Brain pericyte (primary cell): ENCODE results near the gene CZIB.

Experiments
- DNase-seq: peaks from one replicate; pipeline ENCODE4 v3.0.0-alpha.2; 2012; ENCODE audit warnings: low read depth, low spot score

The CZIB gene

DNA sequence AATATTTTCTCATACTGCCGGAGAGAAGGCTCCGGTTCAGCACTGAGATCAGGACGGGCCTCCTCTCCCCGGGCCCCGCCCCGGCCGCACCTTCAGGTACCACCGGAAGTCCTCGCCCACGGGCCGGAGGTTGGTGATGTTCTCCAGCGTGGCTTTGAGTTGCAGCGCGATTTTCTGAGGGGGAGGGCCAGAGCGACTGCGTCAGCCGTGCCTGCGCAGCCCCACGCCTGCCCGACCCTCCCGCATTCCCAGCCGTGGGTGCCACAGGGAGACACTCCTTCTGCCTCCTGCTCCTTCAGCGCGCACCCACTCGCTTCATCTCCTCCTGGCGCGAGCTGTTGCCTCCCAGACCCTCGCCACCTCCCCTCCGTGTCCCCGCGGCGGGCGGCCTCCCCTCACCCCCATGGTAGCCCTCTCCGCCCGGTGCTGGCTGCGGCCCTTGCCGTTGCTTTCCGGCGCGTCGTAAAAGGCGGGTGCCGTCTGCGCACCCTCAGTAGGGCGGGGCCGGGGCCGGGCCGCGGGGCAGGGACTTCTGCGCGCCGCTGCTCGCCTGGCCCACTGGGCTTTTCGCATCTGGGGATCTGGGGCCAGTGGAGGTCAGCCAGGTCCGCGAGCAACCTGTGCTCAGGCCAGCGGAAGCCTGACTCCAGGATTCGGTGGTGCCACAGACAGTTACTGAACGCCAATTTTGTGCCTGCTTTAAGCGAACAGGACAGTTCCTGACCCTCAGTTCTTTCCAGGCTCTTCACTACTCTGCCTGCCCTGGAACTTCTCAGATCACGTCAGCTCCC is at the start of gene CZIB:
Gene CZIB (minus strand): TSS at position 464 of the 791 bp plus-strand sequence. CDS start 59 bp downstream, at position 405.
- DNase-seq, result peak; percentile 50

DNA sequence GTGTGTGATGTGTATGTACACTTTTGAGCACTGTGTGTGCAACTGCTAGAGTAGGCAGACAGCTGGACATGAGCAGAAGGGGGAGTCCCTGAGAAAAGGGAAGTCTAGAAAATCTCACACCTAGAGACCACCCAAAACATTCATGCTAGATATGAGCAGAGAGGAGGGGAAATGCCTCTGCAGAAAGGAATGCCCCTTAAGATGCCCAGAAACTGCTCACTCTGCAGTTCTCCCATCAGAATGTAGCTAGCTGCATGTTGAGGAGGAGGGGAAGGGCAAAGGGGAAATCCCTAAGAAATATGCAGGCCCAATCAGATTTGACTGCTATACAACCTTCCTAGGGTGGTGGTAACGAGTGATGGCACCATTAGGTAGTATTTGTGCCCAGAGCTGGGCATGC is 49.7 kb upstream of the CZIB start:
- DNase-seq, result no peak

- no peak for DNase-seq
These were observed 47.3 kb upstream of the CZIB start for GRCh38 chr1:53267761-53268160.

GRCh38 chr1:53266038-53266437 is 45.6 kb upstream of the CZIB start:
- DNase-seq, result no peak

- no peak for DNase-seq
These were observed 45.1 kb upstream of the CZIB start for GRCh38 chr1:53265581-53265980.

- DNase-seq, result no peak
These were observed 43.6 kb upstream of the CZIB start for GRCh38 chr1:53264048-53264447.

- no peak for DNase-seq
These were observed 41.6 kb upstream of the CZIB start for GRCh38 chr1:53262000-53262399.

DNA sequence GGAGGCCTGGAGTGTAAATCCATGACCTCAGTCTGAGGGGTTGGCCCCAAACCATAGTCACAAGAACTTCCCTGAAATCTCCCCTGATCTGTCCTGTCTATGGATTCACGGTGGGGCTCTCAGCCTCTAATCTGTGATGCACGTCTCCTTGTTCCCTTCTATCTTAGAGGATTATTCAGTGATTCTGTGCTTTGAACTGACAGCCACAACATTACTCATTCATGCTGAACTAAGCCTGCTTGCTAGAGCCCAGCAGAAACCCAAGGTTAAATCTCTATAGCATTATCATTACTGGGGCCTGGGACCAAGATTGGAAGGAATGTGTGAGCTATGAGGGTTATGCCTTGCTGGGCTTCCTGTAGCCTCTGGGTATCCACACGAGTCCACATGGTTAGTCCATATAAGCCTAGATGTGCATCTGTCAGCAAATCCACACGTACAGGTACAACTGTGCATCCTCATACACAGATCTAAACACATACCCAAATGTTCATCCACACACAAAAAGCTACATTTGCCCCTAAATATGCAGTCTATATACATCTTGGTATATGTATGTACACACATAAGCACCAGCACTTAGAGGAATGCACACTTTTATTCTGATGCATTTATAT is 40.3 kb upstream of the CZIB start:
- DNase-seq, result no peak

DNA sequence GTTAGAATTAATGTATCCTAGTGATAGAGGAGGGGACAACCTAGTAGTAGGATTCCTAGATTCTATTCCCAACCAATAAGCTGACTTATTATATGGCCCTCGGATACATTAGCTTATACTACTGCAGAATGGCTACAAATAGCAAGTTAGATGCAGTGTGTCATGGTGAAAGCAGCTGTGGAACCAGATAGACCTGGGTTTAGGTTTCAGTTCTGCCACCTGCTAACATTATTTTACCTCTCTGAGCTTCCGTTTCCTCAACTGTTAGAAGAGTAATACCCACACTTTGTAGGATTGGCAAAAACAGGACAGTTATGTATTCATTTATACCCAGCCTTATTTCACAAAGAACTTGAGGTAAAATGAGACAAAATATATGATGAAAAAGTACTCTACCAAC is 39.5 kb upstream of the CZIB start:
- DNase-seq, result no peak

GRCh38 chr1:53258216-53258615 is 37.8 kb upstream of the CZIB start:
- DNase-seq, result no peak

DNA sequence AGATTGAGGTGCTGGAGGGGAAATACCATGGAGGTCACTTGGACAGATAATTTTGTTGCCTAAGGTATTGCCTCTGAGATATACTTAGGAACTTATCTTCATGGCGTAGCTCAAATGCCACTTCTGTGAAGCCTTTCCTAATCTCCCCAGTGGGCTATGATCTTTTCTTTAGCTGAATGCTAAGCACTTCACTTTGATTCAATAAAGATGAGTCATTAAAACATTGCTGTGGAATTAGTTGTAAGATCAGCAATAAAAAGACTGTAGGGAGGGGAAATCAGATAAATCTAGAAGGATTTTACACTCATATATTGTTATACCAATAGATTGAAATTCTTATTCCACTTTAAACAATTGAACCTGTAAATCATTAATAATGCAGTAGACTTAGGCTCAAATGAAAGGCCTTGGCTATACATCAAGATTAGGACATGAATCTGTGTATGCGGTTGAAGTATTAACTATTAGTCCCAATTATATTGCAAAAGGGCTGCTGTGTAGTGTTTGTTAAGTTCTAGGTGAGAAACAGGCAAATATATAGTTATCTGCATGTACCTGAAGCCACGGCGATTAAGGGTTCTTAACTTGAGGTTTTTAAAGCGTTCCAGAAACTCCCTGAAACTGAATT is 37.1 kb upstream of the CZIB start:
- DNase-seq, result no peak

DNA sequence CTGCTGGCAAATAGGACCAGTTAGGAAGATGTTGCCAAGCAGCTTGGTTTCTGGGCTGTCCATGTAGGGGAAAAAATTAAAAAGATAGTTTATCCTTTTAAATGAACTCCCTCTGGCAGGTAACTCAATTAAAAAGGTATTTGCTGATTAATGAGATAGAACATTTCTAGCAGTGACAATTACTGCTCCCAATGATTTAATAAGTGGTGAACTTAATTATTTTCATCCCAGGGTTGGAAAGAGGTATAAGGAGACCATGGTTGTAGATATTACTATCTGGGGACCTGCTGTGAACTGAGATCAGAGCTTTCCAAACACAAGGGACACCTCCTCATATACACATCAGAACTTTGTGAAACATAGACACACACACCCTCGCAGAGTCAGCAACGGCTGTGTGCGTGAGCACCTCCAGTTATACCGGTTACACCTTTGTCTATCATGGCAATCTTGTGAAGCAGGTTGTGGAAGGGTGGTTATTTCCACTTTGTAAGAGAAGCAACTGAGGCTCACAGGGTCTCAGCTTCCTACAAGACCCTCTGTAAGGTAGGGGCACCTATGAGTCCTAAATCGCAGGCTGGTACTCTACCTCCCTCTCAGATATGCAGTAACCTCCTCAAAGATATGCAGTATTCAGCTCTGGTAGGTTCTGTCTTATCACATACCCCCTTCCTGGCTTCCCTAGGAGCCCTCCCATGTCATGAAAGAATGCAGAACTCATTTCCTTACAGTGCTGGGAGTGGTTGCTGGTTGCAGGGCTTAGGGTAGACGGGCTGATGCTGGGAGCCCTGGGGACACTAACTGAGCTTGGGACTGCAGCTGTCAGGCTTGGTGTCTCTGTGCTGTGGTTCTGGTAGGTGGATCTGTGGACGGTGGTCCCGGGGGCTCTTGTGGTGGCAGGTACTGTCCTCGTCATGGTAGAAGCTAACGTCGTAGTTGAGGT is 36.3 kb upstream of the CZIB start:
- DNase-seq, result no peak

GRCh38 chr1:53255031-53255430 is 34.6 kb upstream of the CZIB start:
- DNase-seq, result no peak

- no peak for DNase-seq
These were observed 33.7 kb upstream of the CZIB start for GRCh38 chr1:53254011-53254640.

DNA sequence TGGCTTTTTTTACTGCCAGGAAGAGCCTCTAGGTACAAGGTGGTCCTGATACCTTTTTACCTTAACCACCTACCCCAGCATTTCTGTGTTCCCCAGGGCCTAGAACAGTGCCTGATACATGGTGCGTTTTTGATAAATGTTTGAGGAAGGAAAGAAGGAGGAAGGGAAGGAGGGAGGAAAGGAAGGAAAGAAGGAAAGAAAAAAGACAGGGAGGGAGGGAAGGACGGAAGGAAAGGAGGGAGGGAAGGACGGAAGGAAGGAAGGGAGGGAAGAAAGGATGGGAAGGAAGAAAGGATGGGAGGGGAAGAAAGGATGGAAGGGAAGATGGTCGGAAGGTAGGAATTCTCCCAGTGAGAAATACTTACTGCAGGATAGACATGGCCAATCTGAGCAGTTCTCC is 29.9 kb upstream of the CZIB start:
- no peak for DNase-seq

- DNase-seq, result no peak
These were observed 29.3 kb upstream of the CZIB start for GRCh38 chr1:53249706-53250105.

- no peak for DNase-seq
These were observed 26.1 kb upstream of the CZIB start for GRCh38 chr1:53246261-53247134.

- no peak for DNase-seq
These were observed 23.7 kb upstream of the CZIB start for GRCh38 chr1:53244141-53244540.

DNA sequence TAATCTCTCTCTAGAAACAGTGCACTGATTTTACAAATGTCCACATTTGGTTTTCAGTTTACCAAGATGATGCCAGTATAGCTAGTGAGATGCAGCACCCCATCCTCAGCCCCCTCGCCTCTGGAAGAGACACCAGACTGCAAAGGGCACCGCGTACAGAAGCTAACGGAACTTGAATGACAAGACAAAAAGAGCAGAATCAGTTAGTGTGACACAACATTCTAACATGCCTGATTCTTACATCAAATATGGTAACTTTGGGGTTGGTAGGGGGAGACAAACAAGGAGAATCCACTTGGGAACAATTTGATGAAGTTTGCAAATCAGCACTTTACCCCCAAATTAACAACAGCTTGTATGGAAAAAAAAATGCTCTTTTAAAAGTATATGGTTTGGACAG is 21.9 kb upstream of the CZIB start:
- no peak for DNase-seq

GRCh38 chr1:53241828-53242227 is 21.4 kb upstream of the CZIB start:
- no peak for DNase-seq
